ENCODE measurements around the gene GABRB1. TPM values are rescaled to one million over a fixed set of nuclear protein-coding genes. Genes with fewer than 3 reads are reported as not detected.

Gene GABRB1
- polyA plus RNA-seq, 2 of the 4 experiments (the other 2 are of a cell fraction), result not detected

GRCh38 chr4:47038263-47038662 lies 6.9 kb downstream of the GABRB1 start:
- no peak overlapping the region for H3K4me3 ChIP-seq
- ChIA-PET CTCF (no interaction called here), POLR2A (no interaction called here)
- FAIRE-seq (no peak), DNase-seq (ENCODE audit: low read depth in 1 of 2, low spot score in 1 of 2) (no peak), ATAC-seq (no peak)
- H3K4me1 ChIP-seq, result no peaks in the 10 kb centered on the region
- TF ChIP-seq CHD4 (IDR thresholded peaks at IDR 0.05; ENCODE audit: borderline replicate concordance) (no peak), SREBF2 (IDR thresholded peaks at IDR 0.05) (no peak), ZC3H11A (IDR thresholded peaks at IDR 0.05) (no peak), RFX5 (IDR thresholded peaks at IDR 0.05) (no peak)
- WGBS (ENCODE audit: missing lambda C conversion rate), result 4% methylated on average over 1 of the region's 1 CpG
- H3K4me2 ChIP-seq, result no peak overlapping the region
- no peaks in the 10 kb centered on the region for H3K9me3 ChIP-seq
- H3K27ac ChIP-seq, result no peak overlapping the region

DNA sequence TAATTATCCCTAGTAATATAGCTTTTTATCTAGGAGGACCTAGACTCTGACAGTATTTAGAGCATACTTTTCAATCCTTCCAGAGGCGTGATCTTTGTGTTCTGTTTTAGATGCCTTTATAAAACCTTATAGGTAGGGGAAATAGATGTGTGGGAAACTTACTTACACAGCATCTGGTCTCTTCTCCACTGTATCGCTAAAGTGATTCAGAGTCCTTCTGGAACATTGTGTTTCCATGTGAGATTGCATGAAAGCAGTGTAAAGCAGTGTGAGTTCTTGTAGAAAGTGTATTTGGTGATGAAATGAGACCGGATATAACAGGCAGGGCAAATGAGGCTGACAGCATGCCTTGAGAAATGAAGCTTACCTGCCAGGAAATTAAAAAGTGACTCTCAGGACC lies 9.5 kb downstream of the GABRB1 start:
- no peak for ATAC-seq
- WGBS (ENCODE audit: missing lambda C conversion rate), result 17% methylated on average over 3 of the region's 3 CpGs
- Histone ChIP-seq H3K9me3 (no peaks in the 10 kb centered on the region), H3K4me1 (no peaks in the 10 kb centered on the region), H3K27ac (no peak overlapping the region), H3K4me2 (no peak overlapping the region), H3K4me3 (no peak overlapping the region)
- ChIA-PET CTCF (no interaction called here), POLR2A (no interaction called here)
- DNase-seq (ENCODE audit: low read depth in 1 of 2, low spot score in 1 of 2), result no peak
- FAIRE-seq, result no peak
- no peak for TF ChIP-seq HDAC2 (IDR thresholded peaks at IDR 0.05)
- TF ChIP-seq TP53 (CRISPR knock-in tag; IDR thresholded peaks at IDR 0.05), result no peak
- no peak for TF ChIP-seq POLR2A (IDR thresholded peaks at IDR 0.05; ENCODE audit: low read length)
- TF ChIP-seq KDM5A (IDR thresholded peaks at IDR 0.05), result no peak
- no peak for TF ChIP-seq CBX8 (IDR thresholded peaks at IDR 0.05)
- no peak for TF ChIP-seq JUNB (IDR thresholded peaks at IDR 0.05)
- TF ChIP-seq, protein P1, sequence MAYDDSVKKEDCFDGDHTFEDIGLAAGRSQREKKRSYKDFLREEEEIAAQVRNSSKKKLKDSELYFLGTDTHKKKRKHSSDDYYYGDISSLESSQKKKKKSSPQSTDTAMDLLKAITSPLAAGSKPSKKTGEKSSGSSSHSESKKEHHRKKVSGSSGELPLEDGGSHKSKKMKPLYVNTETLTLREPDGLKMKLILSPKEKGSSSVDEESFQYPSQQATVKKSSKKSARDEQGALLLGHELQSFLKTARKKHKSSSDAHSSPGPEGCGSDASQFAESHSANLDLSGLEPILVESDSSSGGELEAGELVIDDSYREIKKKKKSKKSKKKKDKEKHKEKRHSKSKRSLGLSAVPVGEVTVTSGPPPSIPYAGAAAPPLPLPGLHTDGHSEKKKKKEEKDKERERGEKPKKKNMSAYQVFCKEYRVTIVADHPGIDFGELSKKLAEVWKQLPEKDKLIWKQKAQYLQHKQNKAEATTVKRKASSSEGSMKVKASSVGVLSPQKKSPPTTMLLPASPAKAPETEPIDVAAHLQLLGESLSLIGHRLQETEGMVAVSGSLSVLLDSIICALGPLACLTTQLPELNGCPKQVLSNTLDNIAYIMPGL (CRISPR knock-in tag; IDR thresholded peaks at IDR 0.05; ENCODE audit: borderline replicate concordance), result no peak
- TF ChIP-seq CEBPB (IDR thresholded peaks at IDR 0.05), result no peak
- TF ChIP-seq EHF (CRISPR knock-in tag; IDR thresholded peaks at IDR 0.05), result no peak

DNA sequence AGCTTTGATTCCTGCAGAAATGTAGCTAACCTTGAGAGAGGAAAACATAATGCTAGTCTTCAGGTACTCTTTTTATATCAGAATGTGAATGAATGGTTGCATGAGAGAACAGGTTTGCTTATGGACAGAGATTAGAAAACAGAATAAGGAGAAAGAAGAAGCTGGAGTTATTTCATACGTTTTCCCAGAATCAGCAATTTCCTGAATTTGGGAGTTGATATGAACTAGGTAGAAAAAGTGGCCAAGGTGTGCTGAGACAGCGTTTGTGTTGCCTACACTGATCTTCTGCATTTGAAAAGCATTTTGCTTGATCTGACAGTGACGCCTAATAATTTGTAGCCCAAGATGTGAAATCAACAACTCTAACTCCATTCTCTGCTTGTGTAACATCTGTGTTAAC lies 12.5 kb downstream of the GABRB1 start:
- Histone ChIP-seq H3K9me3 (no peaks in the 10 kb centered on the region), H3K4me3 (no peak overlapping the region), H3K27ac (no peak overlapping the region), H3K4me1 (no peaks in the 10 kb centered on the region), H3K4me2 (no peak overlapping the region)
- DNase-seq (ENCODE audit: low read depth in 1 of 2, low spot score in 1 of 2) (no peak), ATAC-seq (no peak), FAIRE-seq (no peak)
- ChIA-PET CTCF (no interaction called here), POLR2A (no interaction called here)
- WGBS (ENCODE audit: missing lambda C conversion rate), result 0% methylated on average over 3 of the region's 3 CpGs
- TF ChIP-seq MAFK (IDR thresholded peaks at IDR 0.05; ENCODE audit: partially characterized antibody), result peak; percentile 56
- TF ChIP-seq RAD21 (conservative IDR thresholded peaks at IDR 0.05 in 1 of 2, IDR thresholded peaks at IDR 0.05 in 1 of 2), result no peak
- TF ChIP-seq CBX8 (IDR thresholded peaks at IDR 0.05), result no peak
- TF ChIP-seq ZNF302 (CRISPR knock-in tag; IDR thresholded peaks at IDR 0.05), result no peak

DNA sequence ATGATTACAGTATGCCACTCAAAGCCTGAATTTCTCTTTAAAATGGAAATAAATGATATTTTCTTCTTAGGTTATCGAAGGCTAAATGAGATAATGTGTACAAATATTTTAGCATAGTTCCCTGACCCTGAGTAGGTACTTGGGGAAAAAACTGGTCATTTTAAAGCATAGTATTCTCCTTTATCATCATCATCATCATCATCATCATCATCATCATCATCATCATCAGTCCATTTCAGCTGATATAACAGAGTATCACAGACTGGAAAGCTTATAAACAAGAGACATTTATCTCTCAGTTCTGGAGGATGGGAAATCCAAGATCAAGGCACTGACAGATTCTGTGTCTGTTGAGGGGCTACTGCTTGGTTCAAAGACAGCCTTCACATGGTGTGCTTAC lies 13.9 kb downstream of the GABRB1 start:
- FAIRE-seq (no peak), DNase-seq (ENCODE audit: low read depth in 1 of 2, low spot score in 1 of 2) (no peak), ATAC-seq (no peak)
- ChIA-PET CTCF (no interaction called here), POLR2A (no interaction called here)
- Histone ChIP-seq H3K4me3 (no peak overlapping the region), H3K4me2 (no peak overlapping the region), H3K27ac (no peak overlapping the region), H3K9me3 (no peaks in the 10 kb centered on the region), H3K4me1 (no peaks in the 10 kb centered on the region)
- TF ChIP-seq PBX3 (IDR thresholded peaks at IDR 0.05), result no peak
- no peak for TF ChIP-seq FOSL2 (IDR thresholded peaks at IDR 0.05)
- TF ChIP-seq FOSL2 (CRISPR knock-in tag; IDR thresholded peaks at IDR 0.05), result no peak
- no peak for TF ChIP-seq GATA3 (IDR thresholded peaks at IDR 0.05; ENCODE audit: borderline replicate concordance)
- no peak for TF ChIP-seq CBX8 (IDR thresholded peaks at IDR 0.05)
- no peak for TF ChIP-seq TFCP2L1 (CRISPR knock-in tag; IDR thresholded peaks at IDR 0.05)
- no peak for TF ChIP-seq CBX2 (IDR thresholded peaks at IDR 0.05; ENCODE audit: borderline replicate concordance, low read depth)
- TF ChIP-seq, protein P2, sequence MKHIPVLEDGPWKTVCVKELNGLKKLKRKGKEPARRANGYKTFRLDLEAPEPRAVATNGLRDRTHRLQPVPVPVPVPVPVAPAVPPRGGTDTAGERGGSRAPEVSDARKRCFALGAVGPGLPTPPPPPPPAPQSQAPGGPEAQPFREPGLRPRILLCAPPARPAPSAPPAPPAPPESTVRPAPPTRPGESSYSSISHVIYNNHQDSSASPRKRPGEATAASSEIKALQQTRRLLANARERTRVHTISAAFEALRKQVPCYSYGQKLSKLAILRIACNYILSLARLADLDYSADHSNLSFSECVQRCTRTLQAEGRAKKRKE (CRISPR knock-in tag; IDR thresholded peaks at IDR 0.05; ENCODE audit: low read depth), result no peak
- TF ChIP-seq, protein P1 (CRISPR knock-in tag; IDR thresholded peaks at IDR 0.05; ENCODE audit: borderline replicate concordance), result no peak
- no peak for TF ChIP-seq RNF2 (IDR thresholded peaks at IDR 0.05; ENCODE audit: borderline replicate concordance, low read depth)
- TF ChIP-seq, protein P3, sequence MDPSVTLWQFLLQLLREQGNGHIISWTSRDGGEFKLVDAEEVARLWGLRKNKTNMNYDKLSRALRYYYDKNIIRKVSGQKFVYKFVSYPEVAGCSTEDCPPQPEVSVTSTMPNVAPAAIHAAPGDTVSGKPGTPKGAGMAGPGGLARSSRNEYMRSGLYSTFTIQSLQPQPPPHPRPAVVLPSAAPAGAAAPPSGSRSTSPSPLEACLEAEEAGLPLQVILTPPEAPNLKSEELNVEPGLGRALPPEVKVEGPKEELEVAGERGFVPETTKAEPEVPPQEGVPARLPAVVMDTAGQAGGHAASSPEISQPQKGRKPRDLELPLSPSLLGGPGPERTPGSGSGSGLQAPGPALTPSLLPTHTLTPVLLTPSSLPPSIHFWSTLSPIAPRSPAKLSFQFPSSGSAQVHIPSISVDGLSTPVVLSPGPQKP (IDR thresholded peaks at IDR 0.05; ENCODE audit: low read depth, low read length), result no peak
- TF ChIP-seq NPAS2 (CRISPR knock-in tag; IDR thresholded peaks at IDR 0.05; ENCODE audit: borderline replicate concordance), result no peak
- no peak for TF ChIP-seq SREBF2 (IDR thresholded peaks at IDR 0.05)
- no peak for TF ChIP-seq FOXS1 (CRISPR knock-in tag; IDR thresholded peaks at IDR 0.05)
- no peak for TF ChIP-seq EHF (CRISPR knock-in tag; IDR thresholded peaks at IDR 0.05)
- WGBS (ENCODE audit: missing lambda C conversion rate), result 0% methylated on average over 1 of the region's 1 CpG
